Ovary (tissue), 9 donors: Measurements from ENCODE around the gene PHF2. TPM values are rescaled to one million over a fixed set of nuclear protein-coding genes. Genes with fewer than 3 reads are reported as not detected.

Source experiments
- DNase-seq, 5 donors: peaks; one replicate each; pipeline ENCODE4 v3.0.0-alpha.2; 2019 to 2020
- H3K27ac ChIP-seq, 2 donors: fragments of 200-600 bp; one replicate each; pipeline versions ENCODE4 v1.5.1 to v1.8.0; 2019 to 2022
- H3K27me3 ChIP-seq: fragments of 200-600 bp; one replicate; pipeline ENCODE4 v1.8.0; 2022
- H3K36me3 ChIP-seq: fragments of 200-600 bp; sonication (generic); one replicate; pipeline ENCODE4 v1.5.1; 2019
- H3K4me1 ChIP-seq: one replicate; pipeline ENCODE4 v1.8.1; 2013; ENCODE audit warnings: mild to moderate bottlenecking, moderate library complexity; ENCODE audit not compliant: insufficient read depth
- H3K4me3 ChIP-seq: fragments of 200-600 bp; sonication (generic); one replicate; pipeline ENCODE4 v1.5.1; 2017
- H3K9me3 ChIP-seq, 2 donors: fragments of 200-600 bp in 1 of 2; sonication (generic) in 1 of 2; one replicate each; pipeline versions ENCODE4 v1.5.1 to v1.8.1; 2013 to 2019; ENCODE audit warnings: mild to moderate bottlenecking in 1 of 2, moderate library complexity in 1 of 2
- CTCF ChIP-seq, 3 donors: fragments of 450-650 bp in 2 of 3; fragments of 200-600 bp in 1 of 3; IDR thresholded peaks; one replicate each; pipeline versions ENCODE4 v1.5.1 to v1.8.0; 2016 to 2022; ENCODE audit warnings: antibody characterized with exemption in 3 of 3, mild to moderate bottlenecking in 1 of 3
- EP300 ChIP-seq: sonication (generic); formaldehyde crosslinking; IDR thresholded peaks from one replicate; pipeline ENCODE4 v1.6.1; 2017; ENCODE audit warnings: antibody characterized with exemption
- POLR2A ChIP-seq: fragments of 450-650 bp; IDR thresholded peaks from one replicate; pipeline ENCODE4 v1.6.1; 2017; ENCODE audit warnings: antibody characterized with exemption, mild to moderate bottlenecking, moderate library complexity
- WGBS, 3 donors: extraction: QIAGEN DNeasy Blood & Tissue Kit in 1 of 3; methylation state at CpG; one replicate each; pipeline versions ENCODE4 v1.1.5 to v1.1.7; 2013 to 2017; 5-methylcytosine and 5-hydroxymethylcytosine counted together
- intact Hi-C, 4 donors: fragments of 100-400 bp; cut with DNase I; formaldehyde crosslinking; loops; one replicate each; pipeline versions ENCODE4 v1.11.0 to v1.15.1; 2022 to 2023
- polyA plus RNA-seq, 2 donors: library from polyadenylated mRNA; stranded (reverse); fragments of 200-250 nt in 1 of 2; fragments of 350-450 nt in 1 of 2; fragmentation: Illumina TruSeq in 1 of 2; extraction: RNeasy Lipid Tissue Mini Kit (QIAGEN cat#74804) in 1 of 2; gene quantifications; one replicate each; pipeline ENCODE4 v1.2.3, GENCODE V29; 2013 to 2014
- total RNA-seq, 7 donors: library from RNA; depleted of rRNA in 2 of 7; stranded (reverse); fragments of >200 nt in 2 of 7; fragmentation: NEBNext Ultra II Directional in 3 of 7; extraction: Animal tissue kit (Norgen Biotek cat#: 25700) in 3 of 7; gene quantifications; one replicate each; pipeline versions ENCODE4 v1.1.0 to v1.2.4, GENCODE V29; 2016 to 2023
- donor health status: DM: no; HTN: no; CAD: no; lungs with moderate emphysema.
- donor health status: DM: no; HTN: no; CAD: no.
- donor health status: Bipolar disorder and iron deficiency.
- donor health status: DM: yes; HTN: yes; CAD: no.
- donor health status: DM: no; HTN: no; CAD: no.
- donor health status: DM: yes; HTN: yes; CAD: no.

Gene PHF2
- total and polyA plus RNA-seq, 9 donors, result 20.3 to 50.1 (median 39.7) TPM

GRCh38 chr9:93560991-93561390 is 15.4 kb upstream of the PHF2 start:
- intact Hi-C loops, result loop anchor here in 2 of 4 donors (10.0 kb wide), 2 partner anchors 106 to 396 kb away; partner anchors contain the start of genes FAM120A (in 1 of the 2) and FAM120AOS (in 1 of the 2)
- no peak for DNase-seq
- H3K4me1 ChIP-seq, result no peaks in the 10 kb centered on the region
- no peak overlapping the region for H3K4me3 ChIP-seq
- 69 to 83% (median 74%) methylated on average over 5 of the region's 5 CpGs for WGBS, 3 donors
- H3K9me3 ChIP-seq, result no peaks in the 10 kb centered on the region
- TF ChIP-seq EP300 (no peak), CTCF (IDR thresholded peaks at IDR 0.05) (no peak), POLR2A (no peak)
- no peaks in the 10 kb centered on the region for H3K36me3 ChIP-seq
- no peaks in the 10 kb centered on the region for H3K27me3 ChIP-seq
- no peak overlapping the region for H3K27ac ChIP-seq

- TF ChIP-seq EP300, result no peak
- TF ChIP-seq CTCF (IDR thresholded peaks at IDR 0.05), result no peak
- TF ChIP-seq POLR2A, result no peak
- peaks cover 1% of the 10 kb centered on the region for H3K4me1 ChIP-seq
- no peaks in the 10 kb centered on the region for H3K36me3 ChIP-seq
- no peak overlapping the region for H3K4me3 ChIP-seq
- no peak overlapping the region for H3K27ac ChIP-seq
- no peaks in the 10 kb centered on the region for H3K9me3 ChIP-seq
- H3K27me3 ChIP-seq, result no peaks in the 10 kb centered on the region
- WGBS, 3 donors, result 91 to 94% (median 91%) methylated on average over 2 of the region's 2 CpGs
- no peak for DNase-seq
- intact Hi-C loops, result loop anchor here in 2 of 4 donors (10.0 kb wide), 2 partner anchors 107 to 397 kb away; partner anchors contain the start of genes FAM120A (in 1 of the 2) and FAM120AOS (in 1 of the 2)
Observed at GRCh38 chr9:93562157-93562556, 14.2 kb upstream of the PHF2 start.

- H3K27ac ChIP-seq, result no peak overlapping the region
- DNase-seq, result no peak
- H3K4me3 ChIP-seq, result no peak overlapping the region
- no peaks in the 10 kb centered on the region for H3K36me3 ChIP-seq
- H3K9me3 ChIP-seq, result no peaks in the 10 kb centered on the region
- H3K4me1 ChIP-seq, result peaks cover 7% of the 10 kb centered on the region
- H3K27me3 ChIP-seq, result no peaks in the 10 kb centered on the region
- intact Hi-C loops, result loop anchor here in 3 of 4 donors (5.0 to 10.0 kb wide), 3 partner anchors 110 to 400 kb away; partner anchors contain the start of genes FAM120A (in 2 of the 3) and FAM120AOS (in 2 of the 3)
- 86 to 88% (median 87%) methylated on average over 4 of the region's 4 CpGs for WGBS, 3 donors
- TF ChIP-seq CTCF (IDR thresholded peaks at IDR 0.05) (no peak), EP300 (no peak), POLR2A (no peak)
Observed at GRCh38 chr9:93565089-93565488, 11.3 kb upstream of the PHF2 start.

- peak overlapping the region; percentile 62 to 90 for H3K27ac ChIP-seq
- H3K4me1 ChIP-seq, result peaks cover 7% of the 10 kb centered on the region
- H3K4me3 ChIP-seq, result peak overlapping the region; percentile 73
- H3K9me3 ChIP-seq, result no peaks in the 10 kb centered on the region
- intact Hi-C loops, result loop anchor here in 3 of 4 donors (2.0 to 10.0 kb wide), 4 partner anchors 112 to 402 kb away; partner anchors contain the start of genes FAM120A (in 3 of the 3) and FAM120AOS (in 2 of the 3)
- peak; percentile 98 to 99 (median 99) for DNase-seq
- peak; percentile 90 for TF ChIP-seq POLR2A
- no peak for TF ChIP-seq EP300
- TF ChIP-seq CTCF (IDR thresholded peaks at IDR 0.05), result peak; percentile 91 to 95 (median 93)
- H3K36me3 ChIP-seq, result no peaks in the 10 kb centered on the region
- WGBS, 3 donors, result 0 to 3% (median 0%) methylated on average over 46 to 69 of the region's 69 CpGs
- H3K27me3 ChIP-seq, result no peaks in the 10 kb centered on the region
Observed at GRCh38 chr9:93566408-93567270, 9.7 kb upstream of the PHF2 start.
